Measurements from ENCODE around the gene SLC66A1.

GRCh38 chr1:19361611-19362147 is 49.6 kb downstream of the SLC66A1 start:
- no peak for TF ChIP-seq CTCF (IDR thresholded peaks at IDR 0.05)
- TF ChIP-seq POLR2A (IDR thresholded peaks at IDR 0.05): no peak

Data from prostate gland (tissue), 2 donors.